Measurements from ENCODE around the gene CNGA2. TPM values are rescaled to one million over a fixed set of nuclear protein-coding genes. Genes with fewer than 3 reads are reported as not detected.

Gene CNGA2
- total and polyA plus RNA-seq, 2 experiments from 2014 or later = not detected

DNA sequence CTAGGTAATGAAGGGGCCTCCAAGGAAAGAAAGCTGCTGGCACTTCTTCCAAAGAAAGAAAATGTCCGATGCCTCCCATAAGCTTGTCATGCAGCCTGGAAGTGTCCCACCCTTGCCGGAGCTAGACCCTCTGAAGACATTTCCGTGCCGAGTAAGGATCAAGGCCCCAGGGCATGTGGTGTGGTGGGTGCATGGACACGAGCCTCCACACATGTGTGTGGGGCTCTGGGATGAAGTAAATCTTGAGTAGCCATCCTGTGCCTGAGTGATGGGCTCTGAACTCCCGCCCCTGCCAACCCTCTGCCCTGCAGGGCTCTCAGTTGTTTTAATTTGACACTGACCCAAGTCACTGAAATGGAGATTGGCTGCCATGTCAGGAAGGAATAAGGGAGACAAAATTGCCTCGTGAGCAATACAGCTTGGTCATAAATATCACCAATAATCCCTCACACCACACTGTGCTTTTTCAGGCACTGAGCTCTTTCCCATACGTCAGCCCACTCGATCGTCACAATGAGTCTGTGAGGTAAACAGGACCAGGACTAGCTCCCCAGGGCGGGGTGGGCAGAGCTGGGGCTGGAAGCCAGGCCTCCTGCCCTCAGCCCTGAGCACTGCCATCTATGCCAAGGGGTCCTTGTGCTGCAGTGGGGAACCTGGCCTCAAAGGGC is 24.6 kb downstream of the CNGA2 start:
- Histone ChIP-seq H3K36me3 (replicated peaks; ENCODE audit: insufficient read depth, low read depth) (no peaks in the 10 kb centered on the region), H3K9me2 (replicated peaks; ENCODE audit: insufficient read depth) (no peaks in the 10 kb centered on the region), H3K4me1 (ENCODE audit: insufficient read depth) (no peaks in the 10 kb centered on the region), H3K27ac (no peak overlapping the region), H3K9me3 (ENCODE audit: low read depth) (no peaks in the 10 kb centered on the region), H3K79me2 (no peaks in the 10 kb centered on the region), H3K4me2 (no peak overlapping the region), H4K20me1 (ENCODE audit: insufficient read depth, poor library complexity, severe bottlenecking) (no peaks in the 10 kb centered on the region), H3K27me3 (no peaks in the 10 kb centered on the region), H3K4me3 (no peak overlapping the region), H2AFZ (no peak overlapping the region)
- TF ChIP-seq CTCF (IDR thresholded peaks at IDR 0.05; ENCODE audit: poor library complexity) (no peak), EZH2phosphoT487 (IDR thresholded peaks at IDR 0.05; ENCODE audit: low read depth, severe bottlenecking, unreplicated experiment) (no peak), EZH2 (IDR thresholded peaks at IDR 0.05; ENCODE audit: borderline replicate concordance) (no peak)
- 80% methylated on average over 11 of the region's 11 CpGs for WGBS (ENCODE audit: low lambda C conversion rate, missing lambda C conversion rate)
- DNase-seq (ENCODE audit: low spot score) = no peak

- no peak overlapping the region for H3K27ac ChIP-seq
- 46% methylated on average over 2 of the region's 2 CpGs for WGBS (ENCODE audit: low lambda C conversion rate, missing lambda C conversion rate)
Measured at GRCh38 chrX:151762802-151763201, 28.3 kb downstream of the CNGA2 start.

DNA sequence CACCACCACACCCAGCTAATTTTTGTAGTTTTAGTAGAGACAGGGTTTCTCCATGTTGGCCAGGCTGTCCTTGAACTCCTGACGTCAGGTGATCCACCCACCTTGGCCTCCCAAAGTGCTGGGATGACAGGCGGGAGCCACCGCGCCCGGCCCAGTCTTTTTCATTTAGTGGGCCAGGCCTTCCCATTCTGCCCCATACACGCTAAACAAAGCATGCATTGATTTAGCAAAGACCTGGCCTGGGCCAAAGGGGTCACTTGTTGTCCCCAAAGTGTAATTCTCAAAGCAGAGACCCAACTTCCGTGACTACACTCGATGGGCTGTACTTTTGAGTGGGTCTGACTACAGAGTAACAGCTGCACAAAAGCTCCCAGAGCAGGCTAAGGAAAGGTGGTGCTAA is 29.2 kb downstream of the CNGA2 start:
- no peaks in the 10 kb centered on the region for H3K27me3 ChIP-seq
- WGBS (ENCODE audit: low lambda C conversion rate, missing lambda C conversion rate) = 80% methylated on average over 8 of the region's 8 CpGs
- H3K9me3 ChIP-seq (ENCODE audit: low read depth) = no peaks in the 10 kb centered on the region
- H3K4me1 ChIP-seq (ENCODE audit: insufficient read depth) = no peaks in the 10 kb centered on the region
- no peak overlapping the region for H2AFZ ChIP-seq
- no peaks in the 10 kb centered on the region for H4K20me1 ChIP-seq (ENCODE audit: insufficient read depth, poor library complexity, severe bottlenecking)
- H3K9me2 ChIP-seq (replicated peaks; ENCODE audit: insufficient read depth) = no peaks in the 10 kb centered on the region
- H3K27ac ChIP-seq = no peak overlapping the region
- H3K79me2 ChIP-seq = no peaks in the 10 kb centered on the region
- no peak overlapping the region for H3K4me3 ChIP-seq
- DNase-seq (ENCODE audit: low spot score) = no peak
- H3K36me3 ChIP-seq (replicated peaks; ENCODE audit: insufficient read depth, low read depth) = no peaks in the 10 kb centered on the region
- no peak for TF ChIP-seq EZH2 (IDR thresholded peaks at IDR 0.05; ENCODE audit: borderline replicate concordance)
- TF ChIP-seq EZH2phosphoT487 (IDR thresholded peaks at IDR 0.05; ENCODE audit: low read depth, severe bottlenecking, unreplicated experiment) = no peak
- no peak overlapping the region for H3K4me2 ChIP-seq

More at GRCh38 chrX:151762802-151763201, 28.3 kb downstream of the CNGA2 start:
- no peak for TF ChIP-seq CTCF (IDR thresholded peaks at IDR 0.05; ENCODE audit: poor library complexity)
- TF ChIP-seq EZH2 (IDR thresholded peaks at IDR 0.05; ENCODE audit: borderline replicate concordance) = no peak
- TF ChIP-seq EZH2phosphoT487 (IDR thresholded peaks at IDR 0.05; ENCODE audit: low read depth, severe bottlenecking, unreplicated experiment) = no peak
- no peaks in the 10 kb centered on the region for H3K9me3 ChIP-seq (ENCODE audit: low read depth)
- no peak for DNase-seq (ENCODE audit: low spot score)
- no peaks in the 10 kb centered on the region for H4K20me1 ChIP-seq (ENCODE audit: insufficient read depth, poor library complexity, severe bottlenecking)
- H3K4me1 ChIP-seq (ENCODE audit: insufficient read depth) = no peaks in the 10 kb centered on the region
- no peaks in the 10 kb centered on the region for H3K36me3 ChIP-seq (replicated peaks; ENCODE audit: insufficient read depth, low read depth)
- H3K4me2 ChIP-seq = no peak overlapping the region
- H3K79me2 ChIP-seq = no peaks in the 10 kb centered on the region
- H3K27me3 ChIP-seq = no peaks in the 10 kb centered on the region
- H3K4me3 ChIP-seq = no peak overlapping the region
- H2AFZ ChIP-seq = no peak overlapping the region
- no peaks in the 10 kb centered on the region for H3K9me2 ChIP-seq (replicated peaks; ENCODE audit: insufficient read depth)

DNA sequence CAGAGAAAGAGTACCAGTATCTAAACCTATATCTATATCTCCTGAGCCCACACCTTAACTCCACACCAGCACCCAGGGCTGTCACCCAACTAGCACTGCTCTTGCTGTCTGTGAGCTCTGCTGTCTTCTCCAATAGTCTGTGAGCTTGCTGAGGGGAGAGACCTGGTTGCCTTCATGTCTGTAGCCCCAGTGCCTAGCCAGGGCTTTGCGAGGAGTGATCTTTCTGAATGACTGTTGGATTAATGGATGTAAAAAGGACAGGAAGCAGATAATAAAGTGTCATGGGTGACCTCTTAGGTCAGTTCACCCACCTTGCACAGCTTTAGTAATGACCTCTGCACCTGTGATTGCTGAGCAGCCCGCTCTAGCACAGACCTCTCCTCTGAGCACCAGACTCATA is 30.5 kb downstream of the CNGA2 start:
- Histone ChIP-seq H3K4me1 (ENCODE audit: insufficient read depth) (no peaks in the 10 kb centered on the region), H3K4me3 (no peak overlapping the region), H3K9me2 (replicated peaks; ENCODE audit: insufficient read depth) (no peaks in the 10 kb centered on the region), H3K4me2 (no peak overlapping the region), H3K27me3 (no peaks in the 10 kb centered on the region), H4K20me1 (ENCODE audit: insufficient read depth, poor library complexity, severe bottlenecking) (no peaks in the 10 kb centered on the region), H3K79me2 (no peaks in the 10 kb centered on the region), H3K27ac (no peak overlapping the region), H2AFZ (no peak overlapping the region), H3K9me3 (ENCODE audit: low read depth) (no peaks in the 10 kb centered on the region), H3K36me3 (replicated peaks; ENCODE audit: insufficient read depth, low read depth) (no peaks in the 10 kb centered on the region)
- WGBS (ENCODE audit: low lambda C conversion rate, missing lambda C conversion rate) = 85% methylated on average over 2 of the region's 2 CpGs
- no peak for DNase-seq (ENCODE audit: low spot score)
- no peak for TF ChIP-seq CTCF (IDR thresholded peaks at IDR 0.05; ENCODE audit: poor library complexity)
- TF ChIP-seq EZH2 (IDR thresholded peaks at IDR 0.05; ENCODE audit: borderline replicate concordance) = no peak
- no peak for TF ChIP-seq EZH2phosphoT487 (IDR thresholded peaks at IDR 0.05; ENCODE audit: low read depth, severe bottlenecking, unreplicated experiment)
